Stimulated activated naive CD4-positive, alpha-beta T cell (primary cell): Measurements from ENCODE around the gene NAA50.

Source experiments
- DNase-seq, 6 experiments: peaks; one replicate each; lab custom pipeline; 2025; lab: John Stamatoyannopoulos, UW

NAA50 gene

DNA sequence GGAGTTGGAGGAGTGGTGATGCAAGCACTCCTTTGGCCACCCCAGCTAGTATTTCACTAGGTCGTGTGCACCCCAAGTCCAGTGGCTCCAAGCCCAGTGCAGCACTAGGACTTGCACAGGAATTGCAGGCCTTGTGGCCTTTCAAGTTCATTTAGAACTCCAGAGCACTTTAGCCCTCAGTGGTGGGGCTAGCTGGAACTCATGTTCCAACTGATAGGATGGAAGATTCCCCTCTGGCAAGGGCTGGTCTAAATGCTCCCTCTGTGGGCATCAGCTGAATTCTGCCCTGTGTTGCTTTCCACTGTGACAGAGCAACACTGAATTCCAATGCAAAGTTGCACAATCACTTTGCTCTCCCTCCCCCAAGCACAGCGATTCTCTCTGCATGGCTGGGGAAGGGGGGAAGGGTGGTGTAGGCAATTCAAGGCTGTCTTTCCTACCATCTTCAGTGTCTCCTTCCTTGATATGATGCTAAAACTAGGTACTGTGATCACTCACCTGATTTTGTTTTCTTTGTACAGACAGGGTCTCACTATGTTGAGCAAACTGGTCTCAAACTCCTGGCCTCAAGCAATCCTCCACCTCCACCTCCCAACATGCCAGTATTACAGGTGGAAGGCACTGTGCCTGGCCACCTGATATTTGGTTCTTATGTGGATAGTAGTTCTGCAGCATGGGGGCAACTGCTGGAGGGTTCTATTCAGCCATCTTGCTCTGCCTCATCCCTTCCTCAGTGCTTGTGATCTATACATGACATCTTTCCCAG is 59.9 kb downstream of the NAA50 start:
- no peak for DNase-seq

DNA sequence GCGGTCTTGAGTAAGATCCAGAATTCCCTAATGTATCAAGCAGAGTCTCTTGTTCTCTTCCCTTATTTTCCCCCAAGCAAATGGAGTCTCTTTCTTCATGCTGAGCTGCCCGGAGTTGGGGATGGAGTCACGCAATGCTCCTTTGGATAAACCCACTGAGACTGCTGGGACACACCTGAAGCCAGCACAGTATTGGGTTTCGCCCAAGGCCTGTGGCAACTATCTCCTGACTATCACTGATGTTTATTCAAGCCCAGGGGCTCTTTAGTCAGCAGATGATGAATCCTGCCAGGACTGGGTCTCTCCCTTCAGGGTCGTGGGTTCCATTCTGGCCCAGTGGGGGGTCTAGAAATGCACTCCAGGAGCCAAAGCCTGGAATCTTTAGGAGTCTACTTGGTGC is 60.9 kb downstream of the NAA50 start:
- no peak for DNase-seq

DNA sequence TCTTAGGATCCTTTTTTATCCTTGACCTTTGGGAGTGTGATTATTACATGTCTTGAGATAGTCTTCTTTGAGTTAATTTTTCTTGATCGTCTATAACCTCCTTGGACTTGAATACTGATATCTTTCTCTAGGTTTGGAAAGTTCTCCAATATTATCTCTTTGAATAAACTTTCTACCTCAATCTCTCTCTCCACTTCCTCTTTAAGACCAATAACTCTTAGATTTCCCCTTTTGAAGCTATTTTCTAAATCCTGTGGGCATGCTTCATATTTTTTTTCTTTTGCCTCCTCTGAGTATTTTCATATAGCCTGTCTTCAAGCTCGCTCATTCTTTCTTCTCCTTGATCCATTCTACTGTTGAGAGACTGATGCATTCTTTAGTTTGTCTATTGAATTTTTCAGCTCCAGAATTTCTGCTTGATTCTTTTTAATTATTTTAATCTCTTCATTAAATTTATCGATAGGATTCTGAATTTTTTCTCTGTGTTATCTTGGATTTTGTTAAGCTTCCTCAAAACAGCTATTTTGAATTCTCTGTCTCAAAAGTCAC is 61.7 kb downstream of the NAA50 start:
- DNase-seq: no peak

DNA sequence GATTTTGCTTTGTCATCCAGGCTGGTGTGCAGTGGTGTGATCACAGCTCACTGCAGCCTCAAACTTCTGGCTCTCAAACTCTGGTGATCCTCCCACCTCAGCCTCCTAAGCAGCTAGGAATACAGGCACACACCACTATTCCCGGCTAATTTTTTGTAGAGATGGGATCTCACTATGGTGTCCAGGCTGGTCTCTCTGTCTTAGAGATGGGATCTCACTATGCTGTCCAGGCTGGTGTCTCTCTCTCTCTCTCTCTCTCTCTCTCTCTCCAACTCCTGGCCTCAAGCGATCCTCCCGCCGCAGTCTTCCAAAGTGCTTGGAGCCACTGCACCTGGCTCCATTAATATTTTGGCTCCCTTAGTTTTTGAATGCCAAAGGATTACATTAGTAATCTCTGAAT is 67.3 kb downstream of the NAA50 start:
- no peak for DNase-seq

DNA sequence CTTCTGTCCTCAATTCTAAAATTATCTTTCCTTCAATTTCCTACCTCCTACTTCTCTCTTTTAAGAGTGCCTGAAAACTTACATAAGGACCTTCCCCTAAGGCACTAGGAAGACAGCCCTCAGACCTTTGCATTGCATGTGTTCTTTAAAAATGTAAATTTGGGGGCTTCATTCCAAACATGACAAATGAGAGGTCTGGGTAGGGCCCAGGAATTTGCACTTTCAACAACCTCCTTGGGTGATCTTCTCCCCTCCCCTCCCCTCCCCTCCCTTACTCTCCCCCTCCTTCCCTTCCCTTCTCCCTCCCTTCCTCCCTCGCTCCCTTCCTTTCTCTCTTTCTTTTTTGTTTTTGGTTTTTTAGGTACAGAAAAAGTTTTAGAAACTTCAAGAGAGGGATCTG is 68.3 kb downstream of the NAA50 start:
- no peak for DNase-seq

DNA sequence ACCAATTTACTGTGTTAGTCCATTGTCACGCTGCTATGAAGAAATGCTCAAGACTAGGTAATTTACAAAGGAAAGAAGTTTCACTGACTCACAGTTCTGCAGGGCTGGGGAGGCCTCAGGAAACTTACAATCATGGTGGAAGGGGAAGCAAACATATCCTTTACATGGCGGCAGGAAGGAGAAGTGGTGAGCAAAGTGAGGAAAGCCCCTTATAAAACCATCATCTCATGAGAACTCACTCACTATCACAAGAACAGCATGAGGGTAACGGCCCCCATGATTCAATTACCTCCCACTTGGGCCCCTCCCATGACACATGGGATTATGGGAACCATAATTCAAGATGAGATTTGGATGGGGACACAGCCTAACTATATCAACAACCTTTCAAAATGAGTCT is 69.8 kb downstream of the NAA50 start:
- no peak for DNase-seq

DNA sequence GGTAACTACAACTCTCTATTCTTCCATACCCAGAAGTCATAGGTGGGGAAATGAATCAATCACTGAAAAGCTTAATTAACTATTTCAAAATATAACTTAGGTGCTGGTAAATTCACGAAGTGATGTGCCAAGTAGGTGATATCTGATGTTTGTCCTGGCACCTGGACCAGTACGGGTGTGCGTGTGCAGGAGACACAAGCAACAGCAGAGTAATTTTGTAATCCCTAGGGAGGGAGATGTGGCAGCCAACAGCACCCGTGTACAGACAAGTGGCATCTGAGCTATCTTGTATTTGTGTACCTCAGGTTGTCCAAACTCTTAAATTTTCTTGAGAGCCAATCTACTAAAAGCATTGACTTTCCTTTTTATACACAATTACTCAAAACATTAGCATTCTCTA is 72.5 kb downstream of the NAA50 start:
- DNase-seq: no peak

DNA sequence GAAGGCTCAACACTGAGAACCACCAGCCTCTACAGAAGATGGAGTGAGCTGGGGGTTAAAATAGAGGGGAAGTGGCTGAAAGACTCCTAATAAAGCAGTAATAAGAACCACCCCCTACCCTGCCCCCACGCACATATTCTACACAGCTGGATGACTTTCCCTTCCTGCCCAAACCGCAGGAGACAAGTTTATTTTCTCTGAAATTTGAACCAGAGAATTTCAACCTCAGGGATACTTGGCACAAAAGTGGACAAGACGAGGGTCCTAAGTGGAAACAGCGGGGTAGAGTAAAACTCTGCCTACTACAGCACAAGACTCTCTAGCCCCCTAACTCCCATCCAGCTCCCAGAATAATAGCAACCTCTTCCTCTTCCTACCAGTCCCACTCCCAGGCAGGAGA is 78.0 kb downstream of the NAA50 start:
- DNase-seq: no peak
